GM19023 (cell line): ENCODE data around the gene PSMA2.
A peak's percentile ranks its signal among the peaks of the same experiment; 100 is the strongest.

ENCODE experiments used
- ATAC-seq: cut with Tn5 transposase; IDR thresholded peaks from one replicate; pipeline ENCODE4 v1.9.1; 2021; ENCODE audit warnings: mild to moderate bottlenecking, moderate library complexity; ENCODE audit not compliant: unreplicated experiment

Gene PSMA2

DNA sequence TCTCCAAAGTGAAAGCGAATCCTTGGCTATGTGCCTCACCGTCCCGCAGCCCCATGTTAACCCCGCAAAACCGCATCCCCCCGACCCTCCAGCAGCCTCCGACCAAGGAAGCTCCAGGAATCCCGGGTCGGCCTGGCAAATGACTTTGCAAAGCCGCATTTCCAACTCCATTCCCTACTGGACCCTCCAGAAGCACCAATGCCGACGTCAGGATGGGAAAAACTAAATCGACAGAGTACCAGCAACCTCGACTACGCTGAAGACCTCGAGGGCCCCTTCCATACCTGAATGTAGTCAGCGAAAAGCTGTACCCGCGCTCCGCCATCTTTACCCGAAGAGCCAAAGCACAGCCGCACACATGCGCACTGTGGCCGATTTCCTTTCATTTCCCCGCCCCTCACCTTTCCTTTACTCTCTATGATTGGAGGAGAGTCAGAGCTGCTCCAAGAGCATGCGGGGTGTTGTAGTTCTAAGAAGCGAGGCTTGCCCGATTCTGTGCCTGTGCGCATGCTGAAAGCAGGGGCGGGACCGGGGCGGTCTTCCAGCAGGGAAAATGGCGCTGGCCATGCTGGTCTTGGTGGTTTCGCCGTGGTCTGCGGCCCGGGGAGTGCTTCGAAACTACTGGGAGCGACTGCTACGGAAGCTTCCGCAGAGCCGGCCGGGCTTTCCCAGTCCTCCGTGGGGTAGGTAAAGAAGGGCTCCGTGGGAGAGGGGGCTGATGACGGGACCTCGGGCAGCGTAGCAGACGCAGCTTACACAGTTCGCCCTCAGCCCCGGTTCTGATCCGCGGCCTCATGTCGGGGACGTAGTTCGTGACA is at the start of gene PSMA2, which contains the start of gene MRPL32:
Gene PSMA2 (minus strand): TSS at position 341 of the 818 bp plus-strand sequence. CDS start 16 bp downstream, at position 325.
Gene MRPL32 (plus strand): TSS at position 543 of the 818 bp plus-strand sequence. CDS start 11 bp downstream, at position 554.
- ATAC-seq, result peak; percentile 99

DNA sequence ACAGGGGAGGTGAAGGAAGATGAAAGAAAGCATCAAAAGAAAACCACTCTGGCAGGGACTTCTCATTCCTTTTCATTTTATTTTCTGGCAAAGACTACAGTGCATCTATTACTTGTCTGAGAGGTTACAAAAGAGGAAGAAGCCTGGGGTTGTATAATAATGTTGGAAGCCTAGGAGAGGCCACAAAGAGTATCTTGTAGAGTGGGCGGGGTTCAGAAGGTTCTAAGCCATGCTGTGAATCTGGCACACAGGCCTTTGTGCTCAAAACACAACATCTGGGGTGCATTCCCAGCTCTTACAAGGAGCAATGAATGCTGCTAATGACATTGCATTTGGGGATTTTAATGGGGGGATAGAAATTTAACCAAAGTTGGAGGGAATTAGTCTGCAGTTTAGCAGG is 49.6 kb upstream of the PSMA2 start:
- no peak for ATAC-seq

DNA sequence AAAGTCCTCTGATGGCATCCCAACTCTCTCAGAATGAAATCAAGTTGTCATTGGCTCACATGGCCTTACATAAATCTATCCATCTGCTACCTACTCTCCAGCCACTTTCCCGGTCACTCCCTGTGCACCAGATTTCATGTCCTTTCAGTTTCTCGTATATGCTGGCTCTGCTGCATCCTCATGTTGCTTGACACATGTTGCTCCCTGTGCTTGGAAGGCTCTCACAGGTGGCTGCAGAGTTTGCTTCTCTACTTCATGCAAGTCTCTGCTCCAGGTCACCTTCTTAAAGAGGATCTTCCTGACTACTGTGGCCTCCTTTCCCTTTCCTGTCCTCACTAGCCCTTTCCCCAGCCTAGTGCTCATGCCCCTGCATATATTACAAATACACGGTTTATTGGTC is 48.5 kb upstream of the PSMA2 start:
- no peak for ATAC-seq

DNA sequence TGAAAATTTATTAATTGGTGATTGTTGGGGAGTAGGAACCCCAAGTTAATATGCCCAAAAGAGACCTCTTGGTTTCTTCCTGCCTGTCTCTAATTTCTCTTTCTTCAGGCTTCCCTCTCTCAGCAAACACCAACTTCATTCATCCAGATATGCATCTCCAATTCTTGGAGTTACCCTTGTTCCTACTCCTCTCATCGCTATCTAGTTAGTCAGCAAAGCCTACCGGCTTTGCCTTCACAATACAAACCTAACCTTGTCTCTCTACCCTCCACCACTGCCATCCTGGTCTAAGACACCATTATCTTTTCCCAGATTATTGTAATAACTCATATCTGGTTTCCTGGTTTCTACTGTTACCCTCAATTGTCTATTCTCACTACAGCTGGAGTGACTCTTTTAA is 48.1 kb upstream of the PSMA2 start:
- ATAC-seq, result no peak

DNA sequence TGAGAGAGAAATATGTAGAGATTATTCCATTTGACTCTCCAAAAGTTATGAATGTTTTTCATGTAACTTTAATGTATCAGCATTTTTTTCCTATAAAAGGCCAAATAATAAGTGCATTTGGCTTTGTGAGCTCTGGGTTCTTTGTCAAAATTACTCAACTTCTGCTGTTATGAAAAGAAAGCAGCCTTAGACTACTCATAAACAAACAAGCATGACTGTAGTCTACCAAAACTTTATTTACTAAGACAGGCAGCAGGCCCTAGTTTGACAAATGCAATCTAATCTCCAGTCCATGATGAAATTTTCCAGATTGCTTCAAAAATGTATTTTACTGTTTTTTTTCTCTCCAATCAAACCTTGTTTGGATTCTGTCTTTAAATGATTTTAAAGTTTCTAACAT is 46.5 kb upstream of the PSMA2 start:
- ATAC-seq, result no peak

DNA sequence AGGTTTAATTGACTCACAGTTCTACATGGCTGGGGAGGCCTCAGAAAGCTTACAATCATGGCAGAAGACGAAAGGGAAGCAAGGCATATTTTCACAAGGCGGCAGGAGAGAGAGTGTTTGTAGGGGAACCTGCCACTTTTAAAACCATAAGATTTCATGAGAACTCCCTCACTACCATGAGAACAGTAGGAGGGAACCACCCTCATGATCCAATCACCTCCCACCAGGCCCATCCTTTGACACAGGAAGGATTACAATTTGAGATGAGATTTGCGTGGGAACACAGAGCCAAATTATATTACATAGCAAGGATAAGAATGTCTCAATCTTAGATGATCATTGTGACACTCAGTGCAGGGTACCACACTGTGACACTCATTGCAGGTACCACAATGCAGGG is 44.4 kb upstream of the PSMA2 start:
- no peak for ATAC-seq

DNA sequence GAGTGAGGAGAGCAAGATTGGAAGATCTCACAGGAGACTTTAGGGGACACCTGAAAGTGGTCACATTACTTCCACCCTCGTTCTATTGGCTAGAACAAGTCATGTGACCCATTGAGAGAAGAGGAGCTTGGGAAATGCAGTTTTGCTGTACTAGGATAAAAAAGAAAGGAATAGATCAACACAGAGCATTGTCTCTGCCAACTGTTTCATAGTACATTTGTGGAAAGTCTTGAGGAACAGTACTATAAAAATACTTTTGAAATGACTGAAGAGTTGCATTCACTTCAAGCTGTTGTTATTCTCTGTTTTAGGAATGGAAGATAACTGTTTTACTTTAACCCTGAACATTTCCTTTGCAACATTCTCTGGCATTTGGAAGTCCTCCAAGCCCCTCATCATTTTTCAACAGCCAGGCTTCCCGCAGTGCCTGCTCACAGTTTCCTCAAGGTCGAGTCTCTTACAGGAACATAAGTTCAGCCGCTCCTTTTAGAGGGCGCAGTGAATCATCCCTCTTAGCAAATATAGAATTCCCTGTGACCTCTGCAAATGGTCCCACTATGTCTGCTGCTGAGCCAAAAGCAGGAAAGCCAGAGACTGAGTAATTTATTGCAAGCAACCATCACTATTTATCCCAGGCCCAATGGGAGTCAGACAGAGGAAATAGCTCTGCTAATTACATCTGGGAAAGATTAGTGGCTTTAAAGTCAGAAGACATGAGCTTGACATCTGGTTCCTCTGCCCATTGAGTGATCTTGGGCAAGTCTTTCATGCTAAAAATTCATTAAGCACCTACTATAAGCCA is 40.9 kb upstream of the PSMA2 start:
- no peak for ATAC-seq

DNA sequence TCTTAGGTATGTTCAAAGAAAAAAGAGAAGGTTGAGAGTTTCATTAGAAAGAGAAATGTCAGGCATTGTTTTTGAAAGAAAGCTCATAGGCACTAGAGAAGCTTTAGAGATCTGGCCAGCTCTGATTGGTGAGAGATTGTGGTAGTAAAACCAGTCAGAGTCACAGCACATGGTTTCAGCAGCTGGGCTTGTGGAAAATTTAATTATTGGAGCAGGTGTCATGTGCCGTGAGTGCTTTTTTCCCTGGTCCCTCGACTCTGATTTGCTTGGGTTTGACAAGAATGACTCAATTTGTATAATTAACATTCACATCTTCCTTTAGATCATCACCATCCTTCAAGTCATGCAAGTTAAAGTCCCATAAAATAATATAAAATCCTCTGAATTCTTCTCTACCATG is 35.4 kb upstream of the PSMA2 start:
- ATAC-seq, result no peak

DNA sequence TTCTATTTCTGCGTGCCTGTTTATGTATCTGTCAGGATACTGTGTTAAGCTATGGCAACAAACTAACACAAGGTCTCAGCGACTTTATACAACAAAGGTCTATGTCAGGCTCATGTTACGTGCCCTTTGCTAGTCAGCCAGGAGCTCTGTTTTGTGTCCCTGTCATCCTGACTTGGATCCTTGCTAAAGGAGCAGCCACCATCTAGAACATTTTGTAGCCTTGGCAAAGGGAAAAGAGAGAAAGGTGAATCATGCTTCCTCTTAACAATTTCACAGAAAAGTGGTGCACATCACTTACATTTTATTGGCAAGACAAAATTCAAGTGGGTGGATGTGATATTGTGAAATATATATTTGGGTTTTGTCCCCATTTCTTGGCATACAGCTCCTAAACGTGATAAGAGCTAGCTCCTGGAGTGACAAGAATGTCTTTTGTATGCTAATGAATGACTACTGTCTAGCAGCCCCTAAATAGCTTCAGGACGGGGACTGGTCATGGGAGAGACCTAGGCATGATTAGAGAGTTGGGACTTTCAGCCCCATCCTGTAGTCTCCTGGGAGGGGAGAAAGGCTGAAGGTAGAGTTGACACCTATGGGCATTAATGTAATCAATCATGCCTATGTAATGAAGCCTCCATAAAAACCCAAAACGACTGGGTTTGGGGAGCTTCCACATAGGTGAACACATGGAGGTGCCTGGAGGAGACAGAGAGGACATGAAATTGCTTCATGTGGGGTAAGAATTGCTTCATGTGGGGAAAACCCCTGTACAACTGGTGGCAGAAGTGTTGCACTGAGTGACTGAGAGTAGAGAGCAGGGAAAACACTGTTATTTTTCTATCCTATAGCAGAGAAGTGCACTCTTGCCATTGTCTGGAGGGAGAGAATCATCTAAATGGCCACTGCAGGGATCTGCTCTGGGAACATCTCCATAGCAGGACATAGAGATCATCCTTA is 33.2 kb upstream of the PSMA2 start:
- no peak for ATAC-seq

DNA sequence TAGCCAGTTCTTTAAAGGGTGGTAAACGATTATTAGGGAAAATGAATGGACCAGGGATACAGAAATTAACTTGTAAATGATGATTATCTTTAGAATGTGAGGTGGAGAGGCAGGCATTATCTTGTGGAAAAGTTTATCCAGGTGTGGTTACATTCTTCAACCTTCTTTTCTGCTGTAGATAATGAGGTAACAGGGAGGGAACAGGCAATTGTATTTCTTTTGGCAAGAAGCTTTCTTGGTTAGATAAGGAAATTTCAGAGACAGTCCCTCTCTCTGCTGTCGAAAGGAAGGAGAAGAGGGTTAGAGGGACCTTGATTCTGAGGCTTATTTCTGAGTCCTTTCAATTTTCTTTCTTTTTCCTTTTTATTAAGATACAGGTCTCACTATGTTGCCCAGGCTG is 32.3 kb upstream of the PSMA2 start:
- ATAC-seq, result no peak

DNA sequence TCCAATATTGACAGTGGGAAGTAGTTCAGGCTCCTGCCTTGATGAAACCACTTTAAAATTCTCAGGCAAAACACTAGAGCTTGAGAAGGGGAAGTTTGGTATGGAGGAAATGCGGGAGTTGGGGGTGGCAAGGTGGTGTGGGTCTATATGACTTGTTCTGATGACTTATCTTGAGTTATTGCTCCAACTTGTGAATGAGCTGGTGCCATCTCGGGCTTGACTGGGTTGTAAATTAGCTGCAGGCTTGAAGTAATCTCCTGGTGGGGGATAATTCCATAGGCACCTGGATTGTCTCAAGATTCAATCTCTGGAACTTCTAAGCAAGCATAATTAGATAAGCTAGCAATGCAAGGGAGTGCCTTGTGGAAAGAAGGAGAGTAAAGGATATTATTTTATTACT is 29.2 kb upstream of the PSMA2 start:
- ATAC-seq, result no peak

DNA sequence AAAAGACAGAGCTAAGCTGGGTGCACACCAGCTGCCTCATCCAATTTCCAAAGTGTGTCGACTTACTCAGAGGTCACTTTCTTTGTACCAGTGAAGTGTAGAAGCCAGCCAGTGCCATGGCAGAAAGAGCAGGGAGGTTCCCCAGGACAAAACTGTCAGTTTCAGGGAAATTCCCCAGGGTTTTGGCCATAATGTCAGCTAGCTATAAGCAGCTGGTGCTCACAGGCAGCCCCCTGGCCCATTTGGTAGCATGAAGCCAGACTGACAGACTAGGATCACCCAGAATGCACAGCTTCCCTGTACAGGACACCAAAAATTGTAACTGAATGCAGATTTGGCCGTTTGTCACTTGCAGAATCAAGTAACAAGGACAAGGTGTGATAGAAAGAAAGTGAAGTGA is 28.8 kb upstream of the PSMA2 start:
- no peak for ATAC-seq

DNA sequence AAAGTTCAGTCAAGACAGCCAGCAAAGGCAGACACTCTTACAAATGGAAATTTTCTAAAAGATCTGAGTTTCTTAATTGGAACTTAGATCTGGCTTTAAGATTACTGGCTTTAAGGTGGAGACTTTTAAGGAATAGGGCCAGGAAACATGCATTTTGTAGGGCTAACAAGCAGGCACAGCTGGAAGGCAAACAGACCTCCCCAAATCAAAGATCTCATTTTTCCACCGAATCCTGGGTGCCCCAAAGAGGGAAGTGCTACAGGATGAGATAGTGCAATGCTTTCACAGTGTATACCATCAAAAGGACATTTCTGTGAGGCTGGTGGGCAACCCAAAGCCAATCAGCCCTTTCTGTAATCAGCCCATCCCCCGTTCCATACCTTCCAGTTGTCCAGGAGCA is 27.6 kb upstream of the PSMA2 start:
- no peak for ATAC-seq

DNA sequence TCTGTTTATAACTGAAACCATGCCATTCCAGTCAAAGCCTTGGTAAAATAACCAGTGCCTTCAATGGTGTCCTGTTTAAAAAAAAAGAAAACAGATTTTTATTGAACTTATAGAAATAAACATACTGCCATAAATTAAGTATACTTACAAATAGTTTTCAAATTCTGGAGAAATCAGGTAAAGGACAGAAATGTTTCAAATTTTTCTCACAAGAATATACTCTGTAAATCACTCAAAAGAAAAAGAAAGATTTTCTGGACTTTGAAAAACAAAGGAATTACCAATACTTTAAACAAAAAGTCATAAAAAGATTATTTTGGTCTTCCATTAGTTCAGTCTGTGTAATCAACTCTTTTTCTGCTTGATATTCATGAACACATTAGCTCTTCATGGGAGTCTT is 24.1 kb upstream of the PSMA2 start:
- no peak for ATAC-seq

DNA sequence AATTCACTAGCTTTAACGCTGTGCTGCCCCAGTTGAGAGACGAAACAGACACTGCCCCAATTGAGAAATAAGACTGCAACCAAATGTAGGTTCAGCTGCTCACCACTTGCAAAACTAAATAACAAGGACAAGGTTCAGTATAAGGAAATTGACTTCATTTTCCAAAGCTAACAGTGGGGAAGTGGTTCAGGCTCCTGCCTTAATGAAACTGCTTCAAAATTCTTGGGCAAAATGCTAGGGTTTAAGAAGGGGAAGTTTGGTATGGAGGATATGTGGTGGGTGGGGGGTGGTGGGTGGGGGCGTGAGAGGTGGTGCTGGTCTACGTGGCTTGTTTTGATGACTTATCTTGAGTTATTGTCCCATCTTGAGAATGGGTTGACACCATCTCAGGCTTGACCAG is 22.0 kb upstream of the PSMA2 start:
- no peak for ATAC-seq

DNA sequence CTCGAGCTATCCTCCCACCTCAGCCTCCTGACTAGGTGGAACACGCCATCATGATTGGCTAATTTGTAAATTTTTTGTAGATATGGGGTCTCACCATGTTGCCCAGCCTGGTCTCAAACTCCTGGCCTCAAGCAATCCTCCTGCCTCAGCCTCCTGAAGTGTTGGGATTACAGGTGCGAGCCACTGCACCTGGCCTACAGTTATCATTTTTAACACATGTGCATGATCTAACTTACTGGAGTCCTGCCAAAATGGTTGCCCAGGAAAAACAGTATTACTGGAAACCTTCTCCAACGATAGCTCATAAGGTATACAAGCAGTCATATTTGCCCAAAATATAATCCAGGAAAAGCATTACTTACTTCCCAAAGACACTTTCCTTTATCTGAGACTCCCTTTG is 20.4 kb upstream of the PSMA2 start:
- no peak for ATAC-seq

DNA sequence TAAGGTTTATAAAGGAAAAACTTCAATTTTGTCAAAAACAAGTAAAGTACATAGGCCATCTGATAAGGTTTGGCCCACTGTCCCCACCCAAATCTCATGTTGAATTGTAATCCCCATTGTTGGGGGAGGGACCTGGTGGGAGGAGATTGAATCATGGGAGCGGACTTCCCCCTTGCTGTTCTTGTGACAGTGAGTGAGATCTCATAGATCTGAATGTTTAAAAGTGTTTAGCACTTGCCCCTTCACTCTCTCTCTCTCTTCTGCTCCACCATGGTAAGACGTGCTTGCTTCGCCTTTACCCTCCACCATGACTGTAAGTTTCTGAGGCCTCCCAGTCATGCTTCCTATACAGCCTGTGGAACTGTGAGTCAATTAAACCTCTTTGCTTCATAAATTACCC is 18.4 kb upstream of the PSMA2 start:
- no peak for ATAC-seq

DNA sequence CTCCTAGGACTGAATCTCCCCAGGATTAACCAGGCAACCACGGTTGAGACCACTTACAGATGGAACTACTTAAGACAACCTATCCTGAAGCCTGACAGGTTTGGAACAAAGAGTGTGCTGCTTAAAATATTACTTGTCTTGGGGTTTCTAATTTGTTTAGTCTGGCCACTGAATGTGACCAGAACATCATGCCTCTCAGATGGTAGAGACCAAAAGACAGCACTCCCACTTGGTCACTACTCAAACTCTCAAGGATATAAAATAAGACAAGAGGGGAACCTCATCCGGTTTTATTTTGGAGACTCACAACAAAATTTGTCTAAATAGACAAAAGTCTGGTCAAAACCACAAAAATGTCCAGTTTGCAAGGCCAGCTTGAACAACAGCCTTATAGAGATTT is 15.5 kb upstream of the PSMA2 start:
- ATAC-seq, result no peak

DNA sequence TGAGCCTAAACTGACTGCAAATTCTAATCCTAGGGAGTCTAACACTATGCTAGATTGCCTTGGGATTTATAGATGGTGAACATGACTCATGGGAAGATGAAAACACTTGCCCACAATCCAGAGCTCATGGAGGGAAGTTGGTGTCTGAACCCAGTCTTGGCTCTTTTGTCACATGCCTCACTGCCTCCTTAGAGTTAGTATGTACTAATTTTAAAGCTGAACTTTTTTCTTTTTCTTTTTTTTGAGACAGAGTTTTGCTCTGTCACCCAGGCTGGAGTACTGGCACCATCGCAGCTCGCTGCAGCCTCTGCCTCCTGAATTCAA is 14.6 kb upstream of the PSMA2 start:
- no peak for ATAC-seq

DNA sequence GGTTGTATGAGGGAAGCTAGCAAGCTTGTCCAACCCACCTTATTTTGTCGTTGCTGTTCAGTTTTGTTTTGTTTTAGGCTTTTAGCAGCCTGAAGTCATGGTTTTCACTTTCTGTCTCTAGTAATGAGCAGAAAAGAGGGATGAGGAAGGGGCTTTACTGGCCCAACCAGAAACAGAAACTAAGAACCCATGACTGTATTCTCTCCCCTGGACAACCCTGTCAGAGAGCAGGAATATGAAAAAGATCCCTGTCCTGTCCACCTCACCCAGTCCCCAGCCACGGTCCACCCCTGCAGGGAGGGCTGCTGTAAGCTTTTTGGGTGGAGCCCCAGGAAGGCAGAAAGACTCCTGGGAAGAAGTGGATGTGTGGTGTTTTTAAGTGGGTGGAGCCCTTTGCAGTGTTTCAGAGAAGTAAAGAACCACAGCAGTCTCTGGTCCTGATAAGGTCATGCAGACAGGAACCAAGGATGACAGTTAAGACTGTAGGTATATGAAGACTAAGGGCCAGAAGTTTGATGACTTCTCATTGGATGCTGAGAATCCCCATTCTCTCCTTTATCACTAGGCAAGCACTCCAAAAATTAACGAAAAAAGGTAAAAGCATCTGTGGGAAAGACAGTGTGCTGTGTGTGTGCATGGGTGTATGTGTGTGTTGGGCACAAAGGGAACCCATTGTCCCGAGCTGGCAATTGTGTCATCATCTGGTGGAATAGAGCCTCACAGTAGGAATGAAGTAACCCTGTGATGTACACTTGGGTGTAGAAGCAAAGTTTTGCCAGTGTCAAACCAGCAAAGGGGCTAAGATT is 14.1 kb upstream of the PSMA2 start:
- ATAC-seq, result peak; percentile 61
